Right cardiac atrium (tissue), 5 donors: ENCODE measurements around the gene REPIN1. TPM values are rescaled to one million over a fixed set of nuclear protein-coding genes. Genes with fewer than 3 reads are reported as not detected.

ENCODE experiments used
- ATAC-seq, 2 donors: fragments of 200-7000 bp; cut with Tn5 transposase; one replicate each; pipeline versions ENCODE4 v1.8.0 to v1.9.1; 2020; ENCODE audit warnings: moderate library complexity in 2 of 2, mild to moderate bottlenecking in 1 of 2
- DNase-seq, 3 donors: peaks; one replicate each; pipeline ENCODE4 v3.0.0-alpha.2; 2020
- H3K27ac ChIP-seq: one replicate; pipeline ENCODE4 v1.5.1; 2013; ENCODE audit warnings: mild to moderate bottlenecking, low read length, control low read depth, moderate library complexity
- H3K27me3 ChIP-seq: one replicate; pipeline ENCODE4 v1.6.1; 2013; ENCODE audit not compliant: control insufficient read depth, insufficient read depth
- H3K4me1 ChIP-seq: one replicate; pipeline ENCODE4 v1.6.1; 2013; ENCODE audit warnings: low read length; ENCODE audit not compliant: control insufficient read depth, insufficient read depth
- H3K4me3 ChIP-seq: one replicate; pipeline ENCODE4 v1.5.1; 2013; ENCODE audit warnings: low read length, control low read depth
- H3K9me3 ChIP-seq: one replicate; pipeline ENCODE4 v1.6.1; 2013; ENCODE audit warnings: low read length; ENCODE audit not compliant: control insufficient read depth
- WGBS: extraction: QIAGEN DNeasy Blood & Tissue Kit; methylation state at CpG from one replicate; pipeline ENCODE4 v1.1.7; 2013; 5-methylcytosine and 5-hydroxymethylcytosine counted together
- intact Hi-C, 4 donors: fragments of 100-400 bp; cut with DNase I; formaldehyde crosslinking; loops; one replicate each; pipeline versions ENCODE4 v1.11.0 to v1.14.0; 2022 to 2023
- polyA plus RNA-seq: library from polyadenylated mRNA; stranded (reverse); fragments of 200-250 nt; gene quantifications from one replicate; pipeline ENCODE4 v1.2.3, GENCODE V29; 2013
- total RNA-seq, 4 donors: library from RNA; stranded (reverse); fragmentation: NEBNext Ultra II Directional; extraction: Animal tissue kit (Norgen Biotek cat#: 25700); gene quantifications; one replicate each; pipeline ENCODE4 v1.2.1, GENCODE V29; 2021
- donor health status: healthy with polysubstance abuse.
- donor health status: DM: no; HTN: yes; CAD: no.
- donor health status: DM: no; HTN: no; CAD: no.
- donor health status: DM: no; HTN: yes; CAD: no; lungs with severe emphysema.
- donor health status: DM: yes; HTN: yes; CAD: no.

Gene REPIN1
- total and polyA plus RNA-seq, 5 donors, result 70.6 to 116 (median 107) TPM

- intact Hi-C loops, result no loop called here
- Histone ChIP-seq H3K4me3 (no peak overlapping the region), H3K4me1 (peaks cover 4% of the 10 kb centered on the region), H3K27me3 (no peaks in the 10 kb centered on the region), H3K9me3 (no peaks in the 10 kb centered on the region), H3K27ac (no peak overlapping the region)
- ATAC-seq, result no peak
- DNase-seq, result peak in 1 of 3 donors; percentile 53
- WGBS, result 91% methylated on average over 18 of the region's 18 CpGs
Observed at GRCh38 chr7:150337179-150337578, 31.4 kb upstream of the REPIN1 start.

DNA sequence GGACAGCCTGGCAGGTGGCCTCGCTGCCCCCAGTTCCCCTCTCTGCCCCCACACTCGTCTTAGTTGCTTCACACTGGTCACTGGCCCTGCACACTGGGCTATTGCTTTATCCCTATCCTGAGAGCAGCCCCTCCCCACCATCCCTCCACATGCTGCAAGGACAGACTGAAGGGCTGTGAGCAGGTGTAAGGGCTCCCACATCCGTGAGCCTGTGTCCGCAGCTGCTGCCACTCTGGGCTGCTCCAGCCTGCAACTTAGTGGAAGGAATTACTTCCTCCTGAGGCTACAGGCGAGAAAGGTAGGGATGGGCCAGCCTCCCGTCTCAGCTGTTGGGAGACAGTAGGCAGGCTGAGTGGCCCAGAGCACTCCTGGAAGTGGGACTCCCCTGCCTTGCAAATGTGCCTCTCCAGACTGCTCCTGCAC, 31.0 kb upstream of the REPIN1 start:
- intact Hi-C loops, result no loop called here
- Histone ChIP-seq H3K27me3 (no peaks in the 10 kb centered on the region), H3K27ac (no peak overlapping the region), H3K9me3 (no peaks in the 10 kb centered on the region), H3K4me1 (peaks cover 4% of the 10 kb centered on the region), H3K4me3 (no peak overlapping the region)
- no peak for DNase-seq
- 91% methylated on average over 6 of the region's 6 CpGs for WGBS
- no peak for ATAC-seq

GRCh38 chr7:150338166-150338829, 30.3 kb upstream of the REPIN1 start:
- 80% methylated on average over 11 of the region's 11 CpGs for WGBS
- intact Hi-C loops, result no loop called here
- peaks cover 4% of the 10 kb centered on the region for H3K4me1 ChIP-seq
- no peaks in the 10 kb centered on the region for H3K9me3 ChIP-seq
- no peaks in the 10 kb centered on the region for H3K27me3 ChIP-seq
- DNase-seq (no peak), ATAC-seq (no peak)
- H3K27ac ChIP-seq, result no peak overlapping the region
- no peak overlapping the region for H3K4me3 ChIP-seq

- no peak for DNase-seq
- no peak for ATAC-seq
- peaks cover 4% of the 10 kb centered on the region for H3K4me1 ChIP-seq
- 70% methylated on average over 9 of the region's 9 CpGs for WGBS
- no peak overlapping the region for H3K4me3 ChIP-seq
- no peaks in the 10 kb centered on the region for H3K27me3 ChIP-seq
- H3K27ac ChIP-seq, result no peak overlapping the region
- intact Hi-C loops, result no loop called here
- H3K9me3 ChIP-seq, result no peaks in the 10 kb centered on the region
Observed at GRCh38 chr7:150339409-150339809, 29.2 kb upstream of the REPIN1 start.

- DNase-seq (peak; percentile 57 to 88 (median 86)), ATAC-seq (peak; percentile 56 to 60)
- no peaks in the 10 kb centered on the region for H3K9me3 ChIP-seq
- no peaks in the 10 kb centered on the region for H3K27me3 ChIP-seq
- H3K4me3 ChIP-seq, result peak overlapping the region; percentile 37
- H3K4me1 ChIP-seq, result peaks cover 4% of the 10 kb centered on the region
- intact Hi-C loops, result no loop called here
- no peak overlapping the region for H3K27ac ChIP-seq
- 14% methylated on average over 39 of the region's 39 CpGs for WGBS
Observed at GRCh38 chr7:150340024-150340749, 28.4 kb upstream of the REPIN1 start.

GRCh38 chr7:150340875-150341262, 27.8 kb upstream of the REPIN1 start:
- intact Hi-C loops, result no loop called here
- ATAC-seq, result peak; percentile 2 to 15
- Histone ChIP-seq H3K4me1 (peaks cover under 1% of the 10 kb centered on the region), H3K27ac (peak overlapping the region; percentile 22), H3K9me3 (no peaks in the 10 kb centered on the region), H3K27me3 (no peaks in the 10 kb centered on the region), H3K4me3 (peak overlapping the region; percentile 37)
- WGBS, result 21% methylated on average over 29 of the region's 29 CpGs
- peak in 2 of 3 donors; percentile 57 to 62 for DNase-seq

DNA sequence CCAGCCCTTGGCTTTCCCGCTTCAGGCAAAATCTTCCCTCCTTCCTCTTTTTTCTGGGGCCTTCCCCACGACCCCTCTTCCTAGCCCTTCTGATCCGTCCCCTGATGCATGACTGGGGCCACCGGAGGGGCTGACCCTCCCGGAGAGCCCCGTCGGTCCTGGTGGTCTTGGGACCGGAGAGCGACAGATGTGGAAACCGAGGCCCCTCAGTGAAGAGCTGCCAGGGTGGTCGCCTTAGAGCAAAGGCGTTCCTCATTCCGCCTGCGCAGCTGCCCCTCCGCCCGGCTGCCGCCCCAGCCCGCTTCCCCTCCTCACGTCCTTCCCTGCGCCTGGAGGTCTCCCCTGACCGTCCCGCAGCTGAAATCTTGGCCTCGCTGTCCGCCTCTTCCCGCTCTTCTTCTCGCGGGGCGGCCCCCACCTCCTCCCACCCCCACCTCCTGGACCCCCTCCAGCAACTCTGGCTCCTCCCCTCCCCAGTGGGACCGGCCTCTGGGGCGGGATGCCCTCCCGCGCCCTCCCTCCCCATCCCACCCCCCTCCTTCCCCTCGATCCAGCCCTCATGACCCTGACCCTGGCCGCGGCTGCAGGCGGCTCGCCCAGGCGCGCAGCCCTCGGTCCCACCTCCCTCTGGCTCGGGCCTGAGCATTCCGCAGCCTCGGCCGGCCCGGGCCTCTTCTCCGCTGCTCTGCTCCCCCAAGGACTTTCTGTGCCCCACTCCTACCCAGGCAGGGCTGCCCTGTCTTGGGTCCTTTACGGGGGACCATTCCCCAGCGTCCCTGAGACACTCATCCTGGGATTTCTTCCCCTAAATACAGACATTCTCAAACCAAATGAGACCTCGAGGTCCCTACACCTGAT, 27.1 kb upstream of the REPIN1 start, which contains the start of gene RARRES2:
RARRES2 (minus strand) TSS at position 367 of the 858 bp plus-strand sequence. CDS start 1,020 bp downstream, outside the sequence.
- Histone ChIP-seq H3K27ac (peak within 1 kb of the TSS; percentile 22), H3K4me1 (no peaks in the 10 kb centered on the region), H3K4me3 (peak within 1 kb of the TSS; percentile 37), H3K9me3 (no peaks in the 10 kb centered on the region), H3K27me3 (no peaks in the 10 kb centered on the region)
- ATAC-seq (peak; percentile 81 to 86), DNase-seq (peak; percentile 63 to 92 (median 91))
- intact Hi-C loops, result no loop called here
- WGBS, result 9% methylated on average over 49 of the region's 49 CpGs

GRCh38 chr7:150342121-150342408, 26.6 kb upstream of the REPIN1 start:
- H3K27ac ChIP-seq, result no peak overlapping the region
- H3K27me3 ChIP-seq, result no peaks in the 10 kb centered on the region

GRCh38 chr7:150343225-150343624, 25.4 kb upstream of the REPIN1 start:
- 82% methylated on average over 2 of the region's 2 CpGs for WGBS
- H3K4me1 ChIP-seq, result no peaks in the 10 kb centered on the region
- no peak overlapping the region for H3K27ac ChIP-seq
- H3K27me3 ChIP-seq, result no peaks in the 10 kb centered on the region
- no peaks in the 10 kb centered on the region for H3K9me3 ChIP-seq
- intact Hi-C loops, result no loop called here
- no peak overlapping the region for H3K4me3 ChIP-seq
- ATAC-seq (no peak), DNase-seq (no peak)

More at GRCh38 chr7:150342121-150342408, 26.6 kb upstream of the REPIN1 start:
- DNase-seq (no peak), ATAC-seq (no peak)
- H3K9me3 ChIP-seq, result no peaks in the 10 kb centered on the region
- intact Hi-C loops, result no loop called here
- H3K4me1 ChIP-seq, result no peaks in the 10 kb centered on the region
- H3K4me3 ChIP-seq, result no peak overlapping the region
- WGBS, result 84% methylated on average over 9 of the region's 9 CpGs

DNA sequence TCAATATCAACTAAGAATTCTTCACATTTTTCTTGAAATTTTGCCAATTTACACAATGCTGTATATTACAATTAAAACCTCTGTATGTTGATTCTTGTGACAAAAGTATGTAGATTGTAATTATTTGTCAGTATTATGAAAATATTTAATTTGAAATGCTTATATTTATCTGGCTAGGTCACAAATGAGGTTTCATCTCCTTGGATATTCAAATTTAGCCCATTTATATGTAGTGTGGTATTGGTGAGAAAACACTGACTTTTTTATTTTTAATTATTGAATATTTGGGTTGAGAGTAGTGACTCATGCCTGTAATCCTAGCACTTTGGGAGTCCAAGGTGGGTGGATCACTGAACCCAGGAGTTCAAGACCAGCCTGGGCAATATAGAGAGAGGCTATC, 24.3 kb upstream of the REPIN1 start:
- no peaks in the 10 kb centered on the region for H3K9me3 ChIP-seq
- H3K4me3 ChIP-seq, result no peak overlapping the region
- no peaks in the 10 kb centered on the region for H3K4me1 ChIP-seq
- no peak overlapping the region for H3K27ac ChIP-seq
- DNase-seq (no peak), ATAC-seq (no peak)
- H3K27me3 ChIP-seq, result no peaks in the 10 kb centered on the region
- intact Hi-C loops, result no loop called here

GRCh38 chr7:150345012-150345411, 23.6 kb upstream of the REPIN1 start:
- Histone ChIP-seq H3K4me1 (no peaks in the 10 kb centered on the region), H3K27ac (no peak overlapping the region), H3K27me3 (no peaks in the 10 kb centered on the region), H3K4me3 (no peak overlapping the region), H3K9me3 (no peaks in the 10 kb centered on the region)
- intact Hi-C loops, result no loop called here
- WGBS, result 71% methylated on average over 1 of the region's 1 CpG
- DNase-seq (no peak), ATAC-seq (no peak)
